ENCODE measurements around the gene TPST1. TPM values are rescaled to one million over a fixed set of nuclear protein-coding genes. Genes with fewer than 3 reads are reported as not detected.

TPST1 gene
- total and polyA plus RNA-seq, 2 of the 8 experiments (the other 6 are each of a cell fraction or from before 2014, with no cell fraction given) = 8.2 to 18.4 TPM

- Histone ChIP-seq H3K18ac (ENCODE audit: extremely low read depth, low read length) (no peak overlapping the region), H2BK15ac (ENCODE audit: low read length) (no peak overlapping the region), H3K36me3 (ENCODE audit: control insufficient read depth in 2 of 4, insufficient read depth in 4 of 4, low read length in 3 of 4) (peaks cover 0 to 5% (median 0%) of the 10 kb centered on the region in 4 experiments; a peak in 4 of 8 replicates), H3K23me2 (ENCODE audit: low read depth, low read length) (no peaks in the 10 kb centered on the region), H2AFZ (ENCODE audit: low read length) (no peak overlapping the region), H3K9me3 (ENCODE audit: insufficient read depth in 2 of 2, low read depth in 1 of 2, low read length in 1 of 2) (no peaks in the 10 kb centered on the region), H3K4me1 (replicated peaks in 1 of 4; ENCODE audit: control insufficient read depth in 3 of 4, insufficient read depth in 4 of 4, low read length in 3 of 4) (no peaks in the 10 kb centered on the region), H4K8ac (ENCODE audit: extremely low read depth, insufficient read depth, low read length) (no peak overlapping the region), H3K23ac (ENCODE audit: insufficient read length) (no peak overlapping the region), H2BK12ac (ENCODE audit: low read depth, low read length) (no peak overlapping the region), H4K91ac (replicated peaks; ENCODE audit: insufficient read length, low read length) (no peak overlapping the region), H3K79me1 (ENCODE audit: low read depth, low read length) (no peaks in the 10 kb centered on the region), H2BK5ac (ENCODE audit: low read depth, low read length) (no peak overlapping the region), H3K14ac (ENCODE audit: insufficient read length) (no peak overlapping the region), H4K5ac (ENCODE audit: insufficient read length, low read depth, low read length) (no peak overlapping the region), H2AK5ac (ENCODE audit: low read depth, low read length) (no peak overlapping the region), H3K56ac (replicated peaks; ENCODE audit: insufficient read length, low read depth, low read length) (no peak overlapping the region), H2BK120ac (replicated peaks; ENCODE audit: low read depth, low read length) (no peak overlapping the region), H3K4ac (replicated peaks; ENCODE audit: insufficient read length, low read depth, low read length) (no peak overlapping the region), H3K4me3 (ENCODE audit: extremely low read depth in 1 of 4, insufficient read depth in 2 of 4, low read depth in 3 of 4, low read length in 4 of 4) (no peak overlapping the region), H2BK20ac (ENCODE audit: low read length) (no peak overlapping the region), H3K27me3 (replicated peaks in 1 of 4; ENCODE audit: control insufficient read depth in 3 of 4, extremely low read depth in 1 of 4, insufficient read depth in 3 of 4, low read length in 3 of 4) (no peaks in the 10 kb centered on the region), H3K79me2 (ENCODE audit: control insufficient read depth in 1 of 2, insufficient read depth in 2 of 2, low read length in 2 of 2) (no peaks in the 10 kb centered on the region), H3K27ac (ENCODE audit: low read depth, low read length) (no peak overlapping the region), H3K4me2 (ENCODE audit: insufficient read depth in 1 of 2, low read depth in 2 of 2, low read length in 2 of 2) (no peak overlapping the region), H3K9ac (replicated peaks in 1 of 4; ENCODE audit: extremely low read depth in 1 of 4, low read depth in 3 of 4, low read length in 3 of 4) (no peak overlapping the region), H4K20me1 (replicated peaks in 1 of 2; ENCODE audit: control insufficient read depth in 1 of 2, insufficient read depth in 2 of 2, low read length in 2 of 2) (no peaks in the 10 kb centered on the region)
- 80% methylated on average over 1 of the region's 32 CpGs; no CpG with 5 or more reads in 1 of the 2 experiments for WGBS, 2 experiments (ENCODE audit: extremely low coverage in 1 of 2, insufficient coverage in 1 of 2, insufficient read length in 1 of 2, insufficient replicate concordance in 2 of 2, low coverage in 1 of 2, low lambda C conversion rate in 2 of 2, missing lambda C conversion rate in 1 of 2)
- ChIA-PET POLR2A (ENCODE audit: partially characterized antibody) (interaction anchor here (1.2 kb wide), 1 partner anchor 38 kb away, joined by 3 read pairs; no protein-coding TSS in a partner anchor), CTCF (ENCODE audit: partially characterized antibody) (interaction anchor here (0.8 to 0.9 kb wide), 2 partner anchors 54 to 138 kb away, joined by 3 read pairs; no protein-coding TSS in a partner anchor)
- no peak for TF ChIP-seq HDAC6 (IDR thresholded peaks at IDR 0.05; ENCODE audit: low read depth, low read length)
- no peak for FAIRE-seq
- DNase-seq (ENCODE audit: low read depth in 1 of 2, low spot score in 2 of 2) = no peak
These were observed 171.9 kb downstream of the TPST1 start for GRCh38 chr7:66377045-66377444.

Measured in H1 (cell line).